Measurements from ENCODE around the gene NREP.
"Not testable (repeated sequence)": the region's sequence is repeated elsewhere in the genome, so short reads cannot be mapped to it uniquely, and the experiment has no call there.

Gene NREP

GRCh38 chr5:111735583-111736270, 21.3 kb downstream of the NREP start:
- DNase-seq, result no peak

DNA sequence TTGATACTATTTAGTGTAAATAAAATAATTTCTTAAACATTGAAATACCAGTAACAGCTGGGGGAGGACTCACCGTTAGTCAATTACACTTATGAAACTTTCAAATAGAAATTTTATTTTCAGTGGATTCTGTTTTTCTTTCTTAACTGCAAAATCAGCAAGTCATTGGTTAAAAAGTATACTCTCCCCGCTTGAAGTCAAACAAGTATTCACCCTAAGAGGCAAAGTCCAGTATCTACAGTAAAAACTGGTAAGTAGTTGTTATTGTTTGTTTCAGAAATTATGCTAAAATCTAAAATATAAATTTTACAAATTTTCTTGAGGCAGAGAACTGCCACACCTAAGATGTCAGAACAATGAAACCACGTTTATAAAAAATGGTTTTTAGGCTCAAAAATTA, 22.4 kb downstream of the NREP start:
- DNase-seq, result no peak

DNA sequence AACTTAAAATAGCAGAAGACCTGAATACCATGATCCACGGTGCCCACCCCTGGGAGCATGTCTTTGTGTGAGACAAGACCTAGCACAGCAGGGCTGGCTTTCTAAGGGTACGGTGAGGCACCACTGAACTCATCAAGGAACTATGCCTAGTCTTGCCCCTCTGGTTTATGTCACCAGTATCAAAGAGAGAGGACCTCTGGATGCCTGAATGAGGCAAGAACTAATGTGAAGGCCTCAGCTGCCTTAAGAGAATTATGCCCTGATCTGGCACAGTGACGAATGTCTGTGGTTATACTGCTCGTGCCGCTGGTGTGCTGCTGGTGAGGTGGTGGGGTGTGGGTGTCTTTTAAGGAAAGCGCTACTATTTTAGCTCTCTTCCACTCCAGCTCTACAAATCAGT, 23.0 kb downstream of the NREP start:
- DNase-seq, result no peak

- no peak for DNase-seq
These were observed 23.4 kb downstream of the NREP start for GRCh38 chr5:111733571-111733970.

- DNase-seq, result no peak
These were observed 25.4 kb downstream of the NREP start for GRCh38 chr5:111731638-111732037.

- no peak for DNase-seq
These were observed 26.2 kb downstream of the NREP start for GRCh38 chr5:111730659-111731382.

- DNase-seq, result no peak
These were observed 28.1 kb downstream of the NREP start for GRCh38 chr5:111728941-111729340.

DNA sequence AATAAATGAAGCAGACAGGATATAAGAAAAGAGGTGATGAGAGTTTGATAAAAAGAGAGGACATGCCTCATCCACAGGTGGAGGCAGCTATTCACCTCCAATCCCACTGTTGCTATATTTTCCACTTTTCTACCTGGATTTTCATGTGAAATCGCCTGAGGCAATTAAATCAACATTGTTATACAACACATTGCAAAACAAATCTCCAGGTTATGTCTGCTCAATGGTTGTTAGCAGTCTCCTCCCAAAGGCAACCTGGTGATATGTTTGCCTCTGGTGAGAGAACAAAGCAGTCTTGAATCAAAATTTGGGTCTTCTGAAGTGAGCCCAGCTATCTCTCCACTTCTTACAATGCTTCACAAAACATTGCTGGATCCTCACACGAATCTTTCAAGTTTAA, 30.0 kb downstream of the NREP start:
- DNase-seq, result no peak

DNA sequence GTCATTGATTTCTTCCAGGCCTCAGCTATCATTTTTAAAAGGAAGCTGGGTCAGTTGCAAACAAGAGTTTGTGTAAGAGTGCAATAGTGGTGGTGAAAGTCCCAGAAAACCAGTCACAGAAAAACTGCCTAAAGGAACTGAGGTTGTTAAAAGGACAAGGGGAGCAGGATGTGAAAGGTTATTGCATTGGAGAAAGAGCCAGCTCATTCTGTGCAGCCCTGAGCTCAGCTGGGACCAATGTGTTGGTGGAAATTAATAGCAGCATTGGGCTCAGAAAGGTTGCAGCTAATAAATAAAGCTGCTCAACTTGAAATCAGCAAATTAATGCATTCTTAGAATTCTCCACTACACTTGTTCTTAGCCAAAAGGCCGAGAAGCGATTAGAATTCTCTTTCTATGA, 34.9 kb downstream of the NREP start:
- no peak for DNase-seq

GRCh38 chr5:111720333-111720890, 36.6 kb downstream of the NREP start:
- DNase-seq, result no peak

- no peak for DNase-seq
These were observed 37.2 kb downstream of the NREP start for GRCh38 chr5:111719773-111720172.

- DNase-seq, result not testable (repeated sequence)
These were observed 40.2 kb downstream of the NREP start for GRCh38 chr5:111716789-111717188.

DNA sequence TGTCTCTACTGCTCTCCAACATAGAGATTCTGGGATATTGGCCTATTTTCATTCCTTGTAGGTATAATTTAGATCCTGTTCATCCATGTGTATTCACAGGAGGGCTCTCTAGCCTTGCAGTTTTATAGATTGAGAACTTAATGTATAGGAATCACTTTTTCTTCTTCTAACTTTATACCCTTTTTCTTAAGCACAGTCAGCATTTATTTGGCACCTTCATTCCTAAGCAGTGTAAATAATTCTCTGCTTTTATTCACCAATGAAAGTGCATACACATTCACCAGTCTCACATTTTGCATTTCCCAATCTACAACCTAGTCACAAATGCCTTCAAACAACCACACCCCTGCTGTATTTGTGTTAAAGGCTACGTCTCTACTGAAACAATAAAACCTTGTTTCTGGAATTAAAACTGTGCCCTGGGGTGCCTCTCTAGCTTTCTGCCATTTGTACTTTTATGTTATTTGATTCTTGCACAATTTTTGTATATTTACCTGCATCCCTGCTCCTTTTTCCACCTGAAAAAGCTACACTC, 49.3 kb downstream of the NREP start:
- no peak for DNase-seq

GRCh38 chr5:111706345-111706744, 50.6 kb downstream of the NREP start:
- DNase-seq, result no peak

GRCh38 chr5:111704452-111705085, 52.4 kb downstream of the NREP start:
- no peak for DNase-seq

DNA sequence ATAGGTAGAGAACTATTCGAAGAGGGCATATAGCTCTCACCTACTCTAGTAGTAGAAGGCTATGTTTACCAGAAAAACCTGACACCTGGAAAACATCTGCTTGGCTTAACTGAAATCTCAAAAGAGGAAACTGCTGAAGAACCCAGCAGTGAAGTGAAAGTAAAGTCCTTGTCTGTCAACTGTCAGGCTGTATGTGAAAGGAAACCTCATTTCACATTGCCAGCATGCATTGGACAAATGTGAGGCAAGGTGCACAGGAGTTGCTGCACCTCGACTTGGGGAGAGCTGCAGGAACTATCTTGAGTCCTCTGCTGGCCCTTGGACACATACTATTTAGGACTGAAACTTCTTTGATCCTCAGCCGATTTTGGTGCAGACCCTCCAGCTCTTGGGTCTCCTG, 53.3 kb downstream of the NREP start:
- DNase-seq, result no peak

DNA sequence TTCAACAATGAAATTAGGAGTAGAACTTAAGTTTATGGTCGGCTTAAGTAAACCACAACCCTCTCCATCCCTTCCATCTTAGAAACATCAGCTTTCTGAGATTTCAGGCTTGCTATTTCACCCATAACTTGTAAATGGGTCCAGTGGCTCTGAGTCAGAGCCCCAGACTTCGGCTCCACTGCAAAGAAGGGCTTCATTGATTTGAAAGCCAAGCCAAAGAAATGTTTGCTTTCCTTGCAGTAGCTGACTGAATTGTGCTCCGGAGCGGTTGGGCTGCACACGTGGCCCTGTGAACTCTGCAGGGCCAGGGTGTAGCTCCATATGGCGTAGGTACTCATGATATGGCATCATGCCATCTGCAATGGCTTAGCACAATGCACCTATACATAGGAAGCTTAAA, 57.0 kb downstream of the NREP start:
- DNase-seq, result peak; percentile 70

DNA sequence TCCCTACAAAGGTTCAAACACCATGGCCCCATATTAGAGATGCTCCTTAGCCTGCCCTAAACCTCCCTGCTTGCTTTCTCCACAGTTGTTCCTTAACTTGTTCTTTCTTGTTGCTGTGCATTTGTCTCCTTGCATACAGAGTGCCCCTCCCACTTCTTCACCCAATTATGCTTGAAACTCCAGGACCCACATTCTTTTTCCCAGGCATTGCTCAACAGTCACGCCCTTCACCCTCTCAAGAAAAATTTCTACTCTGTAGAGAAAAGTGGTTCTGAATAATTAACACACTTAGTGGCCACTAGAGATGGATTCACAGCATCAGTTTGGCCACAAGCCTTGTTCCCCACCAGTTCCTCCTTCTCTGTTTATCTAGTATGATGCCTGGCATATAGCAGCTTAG, 57.7 kb downstream of the NREP start:
- peak; percentile 75 for DNase-seq

GRCh38 chr5:111697881-111698757, 58.9 kb downstream of the NREP start:
- no peak for DNase-seq

- DNase-seq, result peak; percentile 7
These were observed 59.8 kb downstream of the NREP start for GRCh38 chr5:111697215-111697614.

- no peak for DNase-seq
These were observed 61.0 kb downstream of the NREP start for GRCh38 chr5:111695991-111696390.

DNA sequence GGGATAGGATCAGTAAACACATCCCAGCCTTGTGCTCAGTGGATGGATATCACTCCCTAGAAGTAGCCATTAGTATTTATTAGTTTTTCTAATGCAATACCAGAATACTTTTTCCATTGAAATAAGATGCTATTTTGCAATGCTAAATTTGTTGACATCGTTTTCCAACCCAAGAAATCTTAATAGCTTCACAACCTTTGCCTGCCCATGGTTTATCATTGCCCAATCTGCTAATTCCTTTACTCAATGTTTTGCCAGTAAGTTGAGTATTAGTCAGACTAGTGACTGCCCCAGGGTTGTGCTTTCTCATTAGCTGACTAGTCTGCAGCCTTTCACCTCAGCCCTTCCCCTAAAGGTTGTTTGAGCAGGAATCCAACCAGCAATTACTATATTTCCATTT, 62.9 kb downstream of the NREP start:
- no peak for DNase-seq

DNA sequence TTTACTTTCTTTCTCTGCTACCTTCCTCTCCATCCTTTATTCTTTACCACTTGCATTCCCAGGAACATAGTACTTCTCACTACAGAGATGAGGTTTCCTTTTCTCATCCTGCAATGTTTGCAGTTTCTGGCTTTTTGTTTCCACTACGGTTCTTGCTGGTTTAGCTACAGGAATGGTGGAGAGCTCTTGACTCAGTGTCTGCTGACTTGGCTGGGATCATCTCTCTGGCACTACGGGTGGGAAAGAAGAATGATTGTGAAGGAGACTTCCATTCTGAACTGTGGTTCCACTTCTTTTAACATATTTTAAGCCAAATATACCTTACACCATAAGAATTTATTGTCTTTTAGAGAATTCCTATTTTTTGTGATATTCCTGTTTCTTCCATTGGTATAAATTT, 65.1 kb downstream of the NREP start:
- no peak for DNase-seq

Measured in DMS79 (cell line).